ENCODE data around the gene RGMA. TPM values are rescaled to one million over a fixed set of nuclear protein-coding genes. Genes with fewer than 3 reads are reported as not detected.

RGMA gene
- total RNA-seq, 6 experiments from 2014 or later = 0.06 to 0.32 (median 0.25) TPM; not detected in 2

GRCh38 chr15:93037820-93038705, 50.9 kb downstream of the RGMA start:
- 76% methylated on average over 8 of the region's 20 CpGs for WGBS (ENCODE audit: insufficient coverage, low coverage, low lambda C conversion rate, missing lambda C conversion rate)
- Histone ChIP-seq H3K9me3 (no peaks in the 10 kb centered on the region), H3K36me3 (no peaks in the 10 kb centered on the region), H3K27ac (no peak overlapping the region), H3K27me3 (no peaks in the 10 kb centered on the region), H3K4me3 (no peak overlapping the region), H3K4me1 (no peaks in the 10 kb centered on the region)
- intact Hi-C loops (cut with DNase I) = loop anchor here (5.0 to 10.0 kb wide), 2 partner anchors 1084 to 1087 kb away; no protein-coding TSS in a partner anchor
- ATAC-seq (no peak), DNase-seq (peak in 1 of 3 donors; percentile 7)
- TF ChIP-seq CTCF (IDR thresholded peaks at IDR 0.05) = no peak
- TF ChIP-seq POLR2A (IDR thresholded peaks at IDR 0.05) = no peak

- peak in 3 of 4 donors; percentile 16 to 41 (median 25) for ATAC-seq
- H3K27ac ChIP-seq = no peak overlapping the region
- no peak overlapping the region for H3K4me3 ChIP-seq
- WGBS (ENCODE audit: insufficient coverage, low coverage, low lambda C conversion rate, missing lambda C conversion rate) = 28% methylated on average over 6 of the region's 29 CpGs
- H3K36me3 ChIP-seq = no peaks in the 10 kb centered on the region
- H3K4me1 ChIP-seq = no peaks in the 10 kb centered on the region
- TF ChIP-seq POLR2A (IDR thresholded peaks at IDR 0.05) (no peak), CTCF (IDR thresholded peaks at IDR 0.05) (no peak)
- H3K9me3 ChIP-seq = no peaks in the 10 kb centered on the region
- no peaks in the 10 kb centered on the region for H3K27me3 ChIP-seq
- intact Hi-C loops (cut with DNase I) = loop anchor here (5.0 to 10.0 kb wide), 2 partner anchors 1085 to 1088 kb away; no protein-coding TSS in a partner anchor
- DNase-seq = peak in 2 of 3 donors; percentile 29 to 41
Observed at GRCh38 chr15:93036951-93037819, 51.8 kb downstream of the RGMA start.

GRCh38 chr15:93035953-93036810, 52.8 kb downstream of the RGMA start:
- Histone ChIP-seq H3K9me3 (no peaks in the 10 kb centered on the region), H3K27me3 (no peaks in the 10 kb centered on the region)

More at GRCh38 chr15:93035953-93036810, 52.8 kb downstream of the RGMA start:
- H3K36me3 ChIP-seq = no peaks in the 10 kb centered on the region
- 8% methylated on average over 7 of the region's 32 CpGs for WGBS (ENCODE audit: insufficient coverage, low coverage, low lambda C conversion rate, missing lambda C conversion rate)
- no peak overlapping the region for H3K4me3 ChIP-seq
- ATAC-seq = peak; percentile 59 to 76 (median 68)
- peak in 2 of 3 donors; percentile 33 to 52 for DNase-seq
- no peaks in the 10 kb centered on the region for H3K4me1 ChIP-seq
- H3K27ac ChIP-seq = no peak overlapping the region
- intact Hi-C loops (cut with DNase I) = loop anchor here (5.0 to 10.0 kb wide), 2 partner anchors 1086 to 1089 kb away; no protein-coding TSS in a partner anchor
- TF ChIP-seq CTCF (IDR thresholded peaks at IDR 0.05) (peak; percentile 50 to 70 (median 64)), POLR2A (IDR thresholded peaks at IDR 0.05) (no peak)

Data from right lobe of liver (tissue), 6 donors.